Type B pancreatic cell (in vitro differentiated cells): ENCODE measurements around the gene HES6. TPM values are rescaled to one million over a fixed set of nuclear protein-coding genes. Genes with fewer than 3 reads are reported as not detected.

Experiments used
- DNase-seq: peaks from one replicate; pipeline ENCODE4 v3.0.0; 2021; ENCODE audit warnings: mixed read lengths; ENCODE audit not compliant: unreplicated experiment; ENCODE audit errors: extremely low spot score
- H3K27ac Mint-ChIP-seq: 2 replicates; pipeline ENCODE4 v1.8.0; 2021; ENCODE audit warnings: mild to moderate bottlenecking, mixed read lengths
- H3K27me3 Mint-ChIP-seq: 2 replicates; pipeline ENCODE4 v1.8.0; 2021; ENCODE audit warnings: mixed read lengths
- H3K36me3 Mint-ChIP-seq: 2 replicates; pipeline ENCODE4 v1.8.0; 2021; ENCODE audit warnings: mixed read lengths
- H3K4me1 Mint-ChIP-seq: one replicate; pipeline ENCODE4 v1.8.0; 2021; ENCODE audit warnings: mixed read lengths; ENCODE audit not compliant: unreplicated experiment
- H3K4me3 Mint-ChIP-seq: 2 replicates; pipeline ENCODE4 v1.8.0; 2021; ENCODE audit warnings: mild to moderate bottlenecking, mixed read lengths
- H3K9me3 Mint-ChIP-seq: 2 replicates; pipeline ENCODE4 v1.8.0; 2021; ENCODE audit warnings: mixed read lengths
- CTCF ChIP-seq: fragments of 200-600 bp; sonication (generic); conservative IDR thresholded peaks from 2 replicates; pipeline ENCODE4 v1.5.0; 2021; ENCODE audit warnings: antibody characterized with exemption, mild to moderate bottlenecking
- total RNA-seq: library from RNA; stranded (reverse); gene quantifications from 2 replicates; pipeline ENCODE4 v1.2.1, GENCODE V29; 2021; ENCODE audit warnings: low replicate concordance

Gene HES6
- total RNA-seq, 1 donor from 2014 or later, result 24.4 TPM

- Mint-ChIP-seq H3K4me3 (no peak overlapping the region), H3K36me3 (peaks cover 3% of the 10 kb centered on the region), H3K27me3 (no peaks in the 10 kb centered on the region), H3K9me3 (no peaks in the 10 kb centered on the region), H3K27ac (no peak overlapping the region), H3K4me1 (peaks cover 15% of the 10 kb centered on the region)
- no peak for DNase-seq
- TF ChIP-seq CTCF, result no peak
These were observed 24.2 kb upstream of the HES6 start for GRCh38 chr2:238264072-238264460.

- TF ChIP-seq CTCF, result peak; percentile 90
- H3K9me3 Mint-ChIP-seq, result no peaks in the 10 kb centered on the region
- peaks cover 3% of the 10 kb centered on the region for H3K36me3 Mint-ChIP-seq
- peak; percentile 85 for DNase-seq
- peaks cover 15% of the 10 kb centered on the region for H3K4me1 Mint-ChIP-seq
- H3K27me3 Mint-ChIP-seq, result no peaks in the 10 kb centered on the region
- peak overlapping the region; percentile 77 for H3K27ac Mint-ChIP-seq
- H3K4me3 Mint-ChIP-seq, result peak overlapping the region; percentile 41
These were observed 23.6 kb upstream of the HES6 start for GRCh38 chr2:238263204-238264071.

GRCh38 chr2:238262496-238263122 lies 22.8 kb upstream of the HES6 start:
- Mint-ChIP-seq H3K27me3 (no peaks in the 10 kb centered on the region), H3K36me3 (peaks cover 3% of the 10 kb centered on the region), H3K4me3 (no peak overlapping the region), H3K4me1 (peaks cover 15% of the 10 kb centered on the region), H3K9me3 (no peaks in the 10 kb centered on the region), H3K27ac (no peak overlapping the region)
- DNase-seq, result no peak
- no peak for TF ChIP-seq CTCF

- peaks cover 15% of the 10 kb centered on the region for H3K4me1 Mint-ChIP-seq
- no peaks in the 10 kb centered on the region for H3K27me3 Mint-ChIP-seq
- TF ChIP-seq CTCF, result no peak
- H3K9me3 Mint-ChIP-seq, result no peaks in the 10 kb centered on the region
- DNase-seq, result no peak
- H3K4me3 Mint-ChIP-seq, result no peak overlapping the region
- no peak overlapping the region for H3K27ac Mint-ChIP-seq
- H3K36me3 Mint-ChIP-seq, result peaks cover 3% of the 10 kb centered on the region
These were observed 22.0 kb upstream of the HES6 start for GRCh38 chr2:238261718-238262375.

- Mint-ChIP-seq H3K4me3 (no peak overlapping the region), H3K4me1 (peaks cover 15% of the 10 kb centered on the region), H3K36me3 (peaks cover 3% of the 10 kb centered on the region), H3K9me3 (no peaks in the 10 kb centered on the region), H3K27me3 (no peaks in the 10 kb centered on the region), H3K27ac (no peak overlapping the region)
- TF ChIP-seq CTCF, result no peak
- no peak for DNase-seq
These were observed 21.0 kb upstream of the HES6 start for GRCh38 chr2:238260883-238261282.
